HG03354 (cell line): Measurements from ENCODE around the gene CELA2A.
"Not testable (repeated sequence)": the region's sequence is repeated elsewhere in the genome, so short reads cannot be mapped to it uniquely, and the experiment has no call there.

Experiments
- ATAC-seq: cut with Tn5 transposase; IDR thresholded peaks from one replicate; pipeline ENCODE4 v1.9.1; 2021; ENCODE audit warnings: mild to moderate bottlenecking; ENCODE audit not compliant: unreplicated experiment, poor library complexity, severe bottlenecking

CELA2A gene

DNA sequence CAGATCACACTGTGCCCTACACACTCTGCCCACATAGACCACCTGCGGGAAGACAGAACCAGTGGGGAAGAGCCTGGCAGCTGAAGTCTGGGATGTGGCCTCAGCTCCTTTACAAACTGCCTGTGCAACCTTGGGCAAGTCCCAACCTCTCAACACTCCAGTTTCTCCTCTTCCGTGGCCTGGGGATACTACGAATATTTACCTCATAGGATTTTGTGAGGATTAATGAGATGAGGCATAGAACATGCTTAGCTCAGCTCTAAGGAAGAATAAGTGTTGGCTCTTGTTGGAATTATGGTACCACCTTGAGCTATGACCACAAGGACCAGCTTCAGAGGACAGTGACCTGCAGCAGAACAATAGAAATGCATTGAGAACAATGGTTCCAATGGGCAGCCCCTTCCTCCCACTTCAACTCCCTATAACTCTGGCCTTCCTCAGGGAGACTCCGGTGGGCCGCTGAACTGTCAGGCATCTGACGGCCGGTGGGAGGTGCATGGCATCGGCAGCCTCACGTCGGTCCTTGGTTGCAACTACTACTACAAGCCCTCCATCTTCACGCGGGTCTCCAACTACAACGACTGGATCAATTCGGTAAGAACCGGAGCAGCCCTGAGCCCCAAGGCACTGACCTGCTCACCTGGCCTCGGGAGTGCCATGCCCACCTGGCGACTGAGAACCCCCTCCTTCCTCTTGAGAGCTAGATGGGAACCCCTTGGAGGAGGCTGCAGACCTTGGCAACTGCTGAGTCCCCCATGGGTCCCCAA lies 30.5 kb downstream of the CELA2A start:
- ATAC-seq, result not testable (repeated sequence)

- ATAC-seq, result no peak
These were observed 31.8 kb downstream of the CELA2A start for GRCh38 chr1:15488371-15488770.

DNA sequence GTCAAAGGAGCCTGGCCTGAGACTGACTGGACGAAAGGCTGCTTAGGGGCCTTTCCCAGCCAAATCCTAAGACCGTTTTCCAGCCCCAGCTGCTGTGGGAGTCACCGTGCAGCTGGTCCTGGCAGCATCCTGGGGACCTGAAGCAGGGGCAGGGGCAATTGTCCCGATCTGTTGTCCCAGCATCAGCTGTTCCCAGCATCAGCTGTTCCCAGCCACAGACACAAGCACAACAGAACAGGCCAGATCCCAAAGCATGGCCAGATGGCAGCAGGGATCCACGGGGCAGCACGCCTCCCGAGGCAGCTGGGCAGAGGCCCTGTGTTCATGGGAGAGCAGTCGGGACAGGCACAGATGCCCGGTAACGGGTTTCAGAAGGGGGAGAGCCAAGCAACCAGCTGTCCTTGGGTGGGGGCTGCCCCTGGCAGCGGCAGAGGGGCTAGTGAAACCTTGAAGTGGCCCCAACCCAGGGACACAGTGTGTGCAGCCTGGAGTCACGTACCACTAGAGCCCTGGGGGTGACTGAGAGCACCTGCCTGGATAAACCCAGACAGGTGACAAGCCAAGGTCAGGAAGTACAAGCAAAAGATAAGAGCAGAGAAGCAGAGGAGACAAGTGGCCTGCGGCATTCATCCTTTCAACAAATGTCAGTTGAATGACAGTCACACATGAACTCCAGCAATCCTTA lies 32.7 kb downstream of the CELA2A start:
- no peak for ATAC-seq

DNA sequence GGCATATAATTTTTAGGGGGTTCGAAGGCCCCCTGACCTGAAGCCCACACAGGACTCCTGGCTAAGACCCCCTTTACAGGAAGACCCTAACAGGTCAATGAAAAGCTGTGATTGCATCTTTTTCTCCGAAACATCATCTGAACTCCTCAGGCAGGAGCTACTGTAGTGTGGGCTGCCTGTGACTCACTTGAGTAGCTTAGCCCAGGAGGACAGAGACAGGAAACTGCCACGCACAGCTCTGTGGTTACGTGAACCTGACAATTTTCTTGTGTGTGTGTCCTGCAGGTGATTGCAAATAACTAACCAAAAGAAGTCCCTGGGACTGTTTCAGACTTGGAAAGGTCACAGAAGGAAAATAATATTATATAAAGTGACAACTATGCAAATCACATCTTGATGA lies 34.5 kb downstream of the CELA2A start:
- ATAC-seq, result not testable (repeated sequence)

DNA sequence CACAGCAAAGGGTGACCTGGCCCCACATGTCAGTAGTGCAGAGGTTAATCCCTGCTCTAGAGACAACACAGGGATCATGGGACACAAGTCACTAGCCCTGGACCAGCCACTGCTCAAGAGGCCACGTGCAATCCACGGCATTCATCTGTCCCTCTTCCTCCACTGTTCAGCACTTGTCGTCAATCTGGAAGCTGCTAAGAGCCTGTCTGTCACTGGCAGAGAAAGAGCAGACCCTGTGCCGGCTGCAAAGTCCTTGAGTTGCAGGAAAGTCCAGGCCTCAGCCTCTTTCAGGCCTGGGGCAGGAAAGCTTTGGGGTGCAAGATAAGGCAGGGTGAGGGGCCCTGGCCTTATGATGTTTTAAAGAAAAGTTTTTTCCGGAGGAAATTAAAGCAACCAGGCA lies 36.1 kb downstream of the CELA2A start:
- ATAC-seq, result no peak

GRCh38 chr1:15493869-15494390 lies 37.4 kb downstream of the CELA2A start:
- ATAC-seq, result no peak

GRCh38 chr1:15500184-15501178 lies 43.9 kb downstream of the CELA2A start:
- ATAC-seq, result no peak

DNA sequence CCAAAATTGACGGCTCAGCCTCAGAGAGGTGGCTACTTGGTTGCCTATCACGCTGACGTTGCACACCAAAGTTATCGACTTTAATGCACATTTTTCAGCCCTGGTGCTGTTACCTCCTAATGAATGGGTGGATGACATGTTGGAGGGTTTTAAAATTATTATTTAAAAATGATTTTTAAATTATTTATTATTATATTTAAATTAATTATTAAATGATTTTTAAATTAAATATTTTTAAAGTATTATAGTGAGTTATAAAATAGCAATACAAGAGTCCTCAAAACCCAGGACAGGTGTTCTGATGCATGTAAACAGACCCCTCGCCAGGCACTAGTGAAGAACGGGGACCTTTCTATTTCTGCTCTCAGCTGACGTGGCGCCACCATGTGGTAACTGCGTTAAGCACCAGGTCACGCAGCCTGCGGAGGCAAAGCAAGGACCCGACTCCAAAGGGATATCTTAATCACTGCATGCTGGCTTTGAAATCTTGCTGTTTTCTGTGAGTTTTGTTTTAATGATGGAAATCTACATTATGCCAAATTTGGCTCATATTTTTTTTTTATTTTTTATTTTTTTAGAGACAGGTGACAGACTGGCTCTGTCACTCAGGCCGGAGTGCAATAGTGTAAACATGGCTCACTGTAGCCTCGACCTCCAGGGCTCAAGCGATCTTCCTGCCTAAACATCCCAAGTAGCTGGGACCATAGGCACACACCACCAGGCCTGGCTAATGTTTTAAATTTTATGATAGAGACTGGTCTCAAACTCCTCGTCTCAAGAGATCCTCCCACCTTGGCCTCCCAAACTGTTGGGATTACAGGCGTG lies 44.9 kb downstream of the CELA2A start:
- no peak for ATAC-seq

DNA sequence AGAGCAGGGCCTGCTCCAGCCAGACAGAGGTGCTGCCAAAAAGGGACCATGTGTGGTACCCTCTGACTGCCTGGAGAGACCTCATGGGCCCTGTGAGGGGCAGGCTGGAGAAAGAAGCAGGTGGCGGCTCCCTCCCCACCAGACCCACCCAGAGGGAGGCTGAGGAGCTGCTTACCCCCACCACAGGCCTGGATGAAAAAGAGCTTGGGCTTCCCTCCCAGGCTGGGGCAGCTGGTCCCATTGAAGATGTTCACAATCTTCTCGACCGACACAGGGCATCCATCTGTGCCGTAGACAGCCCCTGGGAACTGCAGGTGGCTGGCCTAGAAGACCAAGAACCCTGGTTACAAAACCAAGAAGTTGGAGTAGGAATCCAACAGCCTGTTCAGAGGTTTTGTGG lies 47.9 kb downstream of the CELA2A start:
- no peak for ATAC-seq

- no peak for ATAC-seq
These were observed 50.3 kb downstream of the CELA2A start for GRCh38 chr1:15506831-15507230.

DNA sequence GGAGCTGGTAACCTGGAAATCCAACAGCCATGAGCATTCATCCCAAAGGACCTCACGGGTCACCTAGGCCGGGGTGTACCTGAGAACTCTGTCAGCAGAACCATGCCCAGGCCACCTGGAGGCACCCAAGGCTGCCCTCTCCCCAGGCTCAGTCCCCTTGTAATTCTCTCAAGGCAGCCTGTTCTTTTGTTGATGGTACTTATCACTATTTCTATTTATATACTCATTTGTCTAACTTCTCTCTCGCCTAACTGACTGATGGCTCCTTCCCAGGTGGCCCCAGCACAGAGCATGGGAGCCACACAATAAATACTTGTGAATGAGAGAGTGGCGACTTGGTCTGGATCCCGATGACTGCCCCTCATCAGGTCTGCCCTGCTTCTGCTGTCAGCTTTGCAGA lies 50.7 kb downstream of the CELA2A start:
- no peak for ATAC-seq

- ATAC-seq, result no peak
These were observed 52.4 kb downstream of the CELA2A start for GRCh38 chr1:15508700-15509487.

DNA sequence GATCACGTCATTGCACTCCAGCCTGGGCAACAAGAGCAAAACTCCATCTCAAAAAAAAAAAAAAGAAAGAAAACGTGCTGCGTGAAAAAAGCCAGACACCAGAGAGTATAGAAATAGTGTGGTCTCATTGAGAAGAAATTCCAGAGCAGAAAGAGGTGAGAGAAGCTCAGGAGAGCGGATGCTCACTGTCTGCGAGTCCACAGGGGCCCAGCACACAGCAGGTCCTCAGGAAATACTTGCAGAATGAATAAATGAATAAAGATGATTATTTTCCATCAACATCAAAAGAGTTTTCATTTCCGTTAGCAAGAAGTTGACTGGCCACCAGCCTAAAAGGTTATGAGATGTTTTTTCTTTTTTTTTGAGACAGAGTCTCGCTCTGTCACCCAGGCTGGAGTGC lies 53.1 kb downstream of the CELA2A start:
- no peak for ATAC-seq

DNA sequence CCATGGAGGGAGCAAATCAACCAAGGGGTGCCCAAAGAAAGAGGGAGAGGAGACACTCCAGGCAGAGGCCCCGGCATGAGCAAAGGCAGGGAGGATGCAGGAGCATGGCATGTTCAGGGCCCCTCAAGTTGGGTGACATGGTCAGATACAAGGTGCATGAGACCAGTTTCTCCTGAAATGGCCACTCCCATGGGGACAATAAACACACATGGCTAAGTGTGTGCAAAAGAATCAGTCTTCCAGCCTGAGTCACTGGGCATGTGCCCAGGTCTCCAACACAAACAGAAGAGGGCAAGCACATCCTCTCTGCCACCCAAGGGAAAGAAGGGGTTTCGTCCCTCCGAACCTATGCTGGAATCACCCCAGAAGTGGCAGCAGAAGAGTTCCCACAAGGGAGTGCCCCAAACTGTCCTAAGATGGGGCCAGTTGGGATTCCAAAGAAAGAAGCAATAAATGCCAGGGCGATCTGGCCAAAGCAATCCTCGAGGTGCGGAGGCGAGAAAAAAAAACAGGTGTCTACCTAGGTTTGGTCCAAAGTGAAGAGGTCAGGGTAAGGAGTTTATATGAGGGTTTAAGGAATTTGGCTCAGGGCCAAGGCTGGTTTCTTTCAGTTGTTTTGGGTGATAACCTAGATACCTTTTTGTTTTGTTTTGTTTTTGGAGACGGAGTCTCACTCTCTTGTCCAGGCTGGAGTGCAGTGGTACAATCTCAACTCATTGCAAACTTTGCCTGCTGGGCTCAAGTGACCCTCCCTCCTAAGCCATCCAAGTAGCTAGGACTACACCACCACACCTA lies 54.3 kb downstream of the CELA2A start:
- ATAC-seq, result no peak

GRCh38 chr1:15513192-15513591 lies 56.7 kb downstream of the CELA2A start:
- ATAC-seq, result no peak

- no peak for ATAC-seq
These were observed 57.4 kb downstream of the CELA2A start for GRCh38 chr1:15513919-15514318.

DNA sequence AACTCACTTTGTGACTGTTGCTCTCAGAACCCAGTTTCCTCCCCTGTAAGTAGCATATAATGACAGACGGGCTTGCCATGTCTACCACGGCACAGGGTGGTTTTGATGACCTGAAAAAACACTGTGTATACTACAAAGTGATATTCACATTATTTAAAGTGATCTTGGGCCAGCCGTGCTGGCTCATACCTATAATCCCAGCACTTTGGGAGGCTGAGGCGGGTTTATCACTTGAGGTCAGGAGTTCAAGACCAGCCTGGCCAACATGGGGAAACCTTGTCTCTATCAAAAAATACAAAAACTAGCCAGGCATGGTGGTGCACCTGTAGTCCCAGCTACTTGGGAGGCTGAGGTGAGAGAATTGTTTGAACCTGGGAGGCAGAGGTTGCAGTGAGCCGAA lies 58.0 kb downstream of the CELA2A start:
- ATAC-seq, result not testable (repeated sequence)
